Heart left ventricle (tissue), 16 donors: ENCODE data around the gene GATA3. TPM values are rescaled to one million over a fixed set of nuclear protein-coding genes. Genes with fewer than 3 reads are reported as not detected.

Experiments
- ATAC-seq, 4 donors: fragments of 200-7000 bp; cut with Tn5 transposase; one replicate each; pipeline ENCODE4 v1.9.1; 2020 to 2022; ENCODE audit warnings: moderate library complexity in 4 of 4, mild to moderate bottlenecking in 3 of 4, moderate number of reproducible peaks in 1 of 4
- DNase-seq, 5 donors: peaks; one replicate each; pipeline ENCODE4 v3.0.0-alpha.2; 2020
- H3K27ac ChIP-seq, 12 donors: fragments of 200-600 bp; sonication (generic) in 4 of 12; one replicate each; pipeline versions ENCODE4 v1.5.0 to v1.8.0; 2016 to 2022; ENCODE audit warnings: mild to moderate bottlenecking in 2 of 12
- H3K27me3 ChIP-seq, 9 donors: fragments of 200-600 bp; sonication (generic) in 2 of 9; one replicate each; pipeline versions ENCODE4 v1.5.1 to v1.8.0; 2016 to 2022; ENCODE audit warnings: mild to moderate bottlenecking in 3 of 9
- H3K36me3 ChIP-seq, 9 donors: fragments of 200-600 bp; sonication (generic) in 2 of 9; one replicate each; pipeline versions ENCODE4 v1.5.0 to v1.8.0; 2018 to 2022; ENCODE audit warnings: mild to moderate bottlenecking in 2 of 9
- H3K4me1 ChIP-seq, 12 donors: fragments of 200-600 bp; sonication (generic) in 4 of 12; one replicate each; pipeline versions ENCODE4 v1.5.0 to v1.8.0; 2016 to 2022; ENCODE audit warnings: mild to moderate bottlenecking in 3 of 12
- H3K4me3 ChIP-seq, 12 donors: fragments of 200-600 bp; sonication (generic) in 4 of 12; one replicate each; pipeline versions ENCODE4 v1.5.0 to v1.8.0; 2017 to 2022; ENCODE audit warnings: mild to moderate bottlenecking in 9 of 12, moderate library complexity in 4 of 12
- H3K9me3 ChIP-seq, 12 donors: fragments of 200-600 bp; sonication (generic) in 4 of 12; one replicate each; pipeline versions ENCODE4 v1.5.0 to v1.8.0; 2016 to 2022; ENCODE audit warnings: mild to moderate bottlenecking in 1 of 12
- CTCF ChIP-seq, 12 donors: fragments of 200-600 bp; sonication (generic) in 4 of 12; IDR thresholded peaks; one replicate each; pipeline versions ENCODE4 v1.5.0 to v1.8.0; 2018 to 2022; ENCODE audit warnings: antibody characterized with exemption in 12 of 12, mild to moderate bottlenecking in 5 of 12
- POLR2A ChIP-seq, 2 donors: fragments of 450-650 bp; IDR thresholded peaks; one replicate each; pipeline ENCODE4 v1.6.1; 2017; ENCODE audit warnings: antibody characterized with exemption in 2 of 2, mild to moderate bottlenecking in 2 of 2, moderate library complexity in 2 of 2
- WGBS, 4 donors: extraction: QIAGEN DNeasy Blood & Tissue Kit in 2 of 4; methylation state at CpG; one replicate each; pipeline versions ENCODE4 v1.1.5 to v1.1.7; 2013 to 2018; 5-methylcytosine and 5-hydroxymethylcytosine counted together
- intact Hi-C, 10 donors: fragments of 100-400 bp; cut with DNase I; formaldehyde crosslinking; loops; one replicate each; pipeline versions ENCODE4 v1.11.1 to v1.14.2; 2022
- polyA plus RNA-seq, 2 donors: library from polyadenylated mRNA; stranded (reverse); fragments of 200-250 nt; gene quantifications; one replicate each; pipeline ENCODE4 v1.2.3, GENCODE V29; 2013
- total RNA-seq, 9 donors: library from RNA; depleted of rRNA in 2 of 9; stranded (reverse); fragments of >200 nt in 2 of 9; fragmentation: NEBNext Ultra II Directional in 3 of 9; extraction: Animal tissue kit (Norgen Biotek cat#: 25700) in 3 of 9; gene quantifications; one replicate each; pipeline versions ENCODE4 v1.1.0 to v1.2.4, GENCODE V29; 2016 to 2023
- donor health status: ischemic (EF 13 %, LVEDD 7.1; RV severe dilation, severe dysfunction).
- donor health status: healthy with polysubstance abuse.
- donor health status: DM: no; HTN: yes; CAD: no.
- donor health status: DM: no; HTN: no; CAD: no.
- donor health status: ischemic (EF 25% LVEDD 6.9; RV normal size, moderate dysfunction).
- donor health status: ischemic (EF 25% LVEDD 5.7; RV mildly dilated, moderate dysfunction).
- donor health status: healthy.
- donor health status: DM: yes; HTN: yes; CAD: no.
- donor health status: ischemic (EF 35%, LVEDD 5.7; RV mildly dilated, moderate dysfunction).
- donor health status: nonischemic (EF 11% LVEDD 7.7; RV severe dilation, severe dysfunction).
- donor health status: DM: yes; HTN: yes; CAD: no.
- donor health status: PGD.
- donor health status: ischemic (EF 29% LVEDD 5.4; RV normal size, mild dysfunction).
- donor health status: nonischemic (EF 23%, LVEDD 6.1; RV moderate dilation, normal function).

Gene GATA3
- total and polyA plus RNA-seq, 11 donors = 0.71 to 3.4 (median 1.4) TPM

GRCh38 chr10:8066797-8067196 is 12.3 kb downstream of the GATA3 start:
- peaks cover 0 to 19% (median 0%) of the 10 kb centered on the region in 9 donors for H3K36me3 ChIP-seq
- peaks cover 0 to 16% (median 0%) of the 10 kb centered on the region in 12 donors for H3K4me1 ChIP-seq
- no peak overlapping the region for H3K27ac ChIP-seq
- ATAC-seq (no peak), DNase-seq (no peak)
- H3K4me3 ChIP-seq = no peak overlapping the region
- H3K27me3 ChIP-seq = peaks cover 0 to 42% (median 10%) of the 10 kb centered on the region in 9 donors
- no peaks in the 10 kb centered on the region for H3K9me3 ChIP-seq
- intact Hi-C loops = loop anchor here in 1 of 10 donors (10.0 kb wide), 1 partner anchor 308 kb away; no protein-coding TSS in a partner anchor
- no peak for TF ChIP-seq POLR2A (IDR thresholded peaks at IDR 0.05)
- TF ChIP-seq CTCF (IDR thresholded peaks at IDR 0.05) = no peak
- WGBS, 4 donors = 89 to 94% (median 93%) methylated on average over 2 of the region's 2 CpGs

- Histone ChIP-seq H3K27ac (no peak overlapping the region), H3K27me3 (peaks cover 0 to 29% (median 6%) of the 10 kb centered on the region in 9 donors), H3K36me3 (peaks cover 0 to 25% (median 0%) of the 10 kb centered on the region in 9 donors), H3K9me3 (no peaks in the 10 kb centered on the region), H3K4me1 (peaks cover 0 to 12% (median 0%) of the 10 kb centered on the region in 12 donors), H3K4me3 (no peak overlapping the region)
- no peak for ATAC-seq
- intact Hi-C loops = loop anchor here in 1 of 10 donors (10.0 kb wide), 1 partner anchor 306 kb away; no protein-coding TSS in a partner anchor
- 86 to 91% (median 89%) methylated on average over 7 of the region's 7 CpGs for WGBS, 4 donors
- TF ChIP-seq CTCF (IDR thresholded peaks at IDR 0.05) (no peak), POLR2A (IDR thresholded peaks at IDR 0.05) (no peak)
- no peak for DNase-seq
Measured at GRCh38 chr10:8069108-8069507, 14.6 kb downstream of the GATA3 start.

- WGBS, 4 donors = 86 to 95% (median 91%) methylated on average over 7 of the region's 7 CpGs
- no peak for DNase-seq
- H3K4me3 ChIP-seq = no peak overlapping the region
- H3K27me3 ChIP-seq = peaks cover 0 to 28% (median 6%) of the 10 kb centered on the region in 9 donors
- H3K4me1 ChIP-seq = peaks cover 0 to 9% (median 0%) of the 10 kb centered on the region in 12 donors
- no peaks in the 10 kb centered on the region for H3K9me3 ChIP-seq
- intact Hi-C loops = loop anchor here in 1 of 10 donors (10.0 kb wide), 1 partner anchor 305 kb away; no protein-coding TSS in a partner anchor
- H3K27ac ChIP-seq = no peak overlapping the region
- no peak for ATAC-seq
- no peak for TF ChIP-seq CTCF (IDR thresholded peaks at IDR 0.05)
- no peak for TF ChIP-seq POLR2A (IDR thresholded peaks at IDR 0.05)
- H3K36me3 ChIP-seq = peaks cover 0 to 30% (median 0%) of the 10 kb centered on the region in 9 donors
Measured at GRCh38 chr10:8069627-8070026, 15.1 kb downstream of the GATA3 start.

- WGBS, 4 donors = 93 to 98% (median 95%) methylated on average over 6 of the region's 6 CpGs
- H3K36me3 ChIP-seq = peaks cover 0 to 30% (median 0%) of the 10 kb centered on the region in 9 donors
- no peak for ATAC-seq
Measured at GRCh38 chr10:8070440-8070839, 16.0 kb downstream of the GATA3 start.

More at GRCh38 chr10:8070440-8070839, 16.0 kb downstream of the GATA3 start:
- Histone ChIP-seq H3K27me3 (peaks cover 0 to 23% (median 6%) of the 10 kb centered on the region in 9 donors), H3K27ac (no peak overlapping the region), H3K4me3 (no peak overlapping the region), H3K4me1 (peaks cover 0 to 9% (median 0%) of the 10 kb centered on the region in 12 donors), H3K9me3 (no peaks in the 10 kb centered on the region)
- no peak for DNase-seq
- no peak for TF ChIP-seq POLR2A (IDR thresholded peaks at IDR 0.05)
- TF ChIP-seq CTCF (IDR thresholded peaks at IDR 0.05) = no peak
- intact Hi-C loops = no loop called here
